HG02973 (cell line): Measurements from ENCODE around the gene FYTTD1.
A peak's percentile ranks its signal among the peaks of the same experiment; 100 is the strongest.
"Not testable (repeated sequence)": the region's sequence is repeated elsewhere in the genome, so short reads cannot be mapped to it uniquely, and the experiment has no call there.

Experiments used
- ATAC-seq: cut with Tn5 transposase; IDR thresholded peaks from one replicate; pipeline ENCODE4 v1.9.1; 2021; ENCODE audit warnings: moderate library complexity; ENCODE audit not compliant: unreplicated experiment

Gene FYTTD1

GRCh38 chr3:197749601-197750395 lies at the start of gene FYTTD1:
TSS of gene FYTTD1 (plus strand) at chr3:197749883. CDS start at chr3:197749972, 89 bp downstream.
- ATAC-seq: peak; percentile 66

GRCh38 chr3:197700095-197700494 lies 49.6 kb upstream of the FYTTD1 start:
- ATAC-seq: no peak

GRCh38 chr3:197701841-197702240 lies 47.8 kb upstream of the FYTTD1 start:
- ATAC-seq: no peak

- no peak for ATAC-seq
Observed at GRCh38 chr3:197706658-197707057, 43.0 kb upstream of the FYTTD1 start.

- no peak for ATAC-seq
Observed at GRCh38 chr3:197709135-197709534, 40.5 kb upstream of the FYTTD1 start.

GRCh38 chr3:197710965-197711364 lies 38.7 kb upstream of the FYTTD1 start:
- ATAC-seq: not testable (repeated sequence)

- peak; percentile 87 for ATAC-seq
Observed at GRCh38 chr3:197711973-197712707, 37.5 kb upstream of the FYTTD1 start.

GRCh38 chr3:197713477-197713822 lies 36.2 kb upstream of the FYTTD1 start:
- ATAC-seq: peak; percentile 11

GRCh38 chr3:197714251-197714650 lies 35.4 kb upstream of the FYTTD1 start:
- no peak for ATAC-seq

- ATAC-seq: no peak
Observed at GRCh38 chr3:197718891-197719290, 30.8 kb upstream of the FYTTD1 start.

GRCh38 chr3:197720694-197721093 lies 29.0 kb upstream of the FYTTD1 start:
- ATAC-seq: no peak

GRCh38 chr3:197722734-197723133 lies 26.9 kb upstream of the FYTTD1 start:
- no peak for ATAC-seq

- ATAC-seq: not testable (repeated sequence)
Observed at GRCh38 chr3:197727878-197728277, 21.8 kb upstream of the FYTTD1 start.

GRCh38 chr3:197728487-197728886 lies 21.2 kb upstream of the FYTTD1 start:
- ATAC-seq: no peak

GRCh38 chr3:197730200-197730599 lies 19.5 kb upstream of the FYTTD1 start:
- ATAC-seq: no peak

- not testable (repeated sequence) for ATAC-seq
Observed at GRCh38 chr3:197730770-197731169, 18.9 kb upstream of the FYTTD1 start.

- ATAC-seq: not testable (repeated sequence)
Observed at GRCh38 chr3:197731483-197731882, 18.2 kb upstream of the FYTTD1 start.

GRCh38 chr3:197733042-197733441 lies 16.6 kb upstream of the FYTTD1 start:
- no peak for ATAC-seq

GRCh38 chr3:197734667-197735318 lies 14.9 kb upstream of the FYTTD1 start:
- ATAC-seq: peak; percentile 40

- no peak for ATAC-seq
Observed at GRCh38 chr3:197736010-197736490, 13.6 kb upstream of the FYTTD1 start.

- ATAC-seq: peak; percentile 74
Observed at GRCh38 chr3:197736491-197737318, 13.0 kb upstream of the FYTTD1 start, which contains the start of gene RUBCN. TSS of gene RUBCN (minus strand) at chr3:197736904. CDS start at chr3:197736719, 185 bp downstream.
